HG02885 (cell line): Measurements from ENCODE around the gene IKBIP.
"Not testable (repeated sequence)": the region's sequence is repeated elsewhere in the genome, so short reads cannot be mapped to it uniquely, and the experiment has no call there.

Experiments
- ATAC-seq: cut with Tn5 transposase; IDR thresholded peaks from one replicate; pipeline ENCODE4 v1.9.1; 2021; ENCODE audit warnings: mild to moderate bottlenecking; ENCODE audit not compliant: unreplicated experiment, poor library complexity

IKBIP gene

GRCh38 chr12:98579835-98580234, 64.8 kb downstream of the IKBIP start:
- no peak for ATAC-seq

GRCh38 chr12:98579347-98579746, 65.2 kb downstream of the IKBIP start:
- ATAC-seq, result no peak

- ATAC-seq, result no peak
These were observed 65.8 kb downstream of the IKBIP start for GRCh38 chr12:98578821-98579220.

- ATAC-seq, result no peak
These were observed 66.2 kb downstream of the IKBIP start for GRCh38 chr12:98578392-98578791.

GRCh38 chr12:98576795-98577194, 67.8 kb downstream of the IKBIP start:
- ATAC-seq, result not testable (repeated sequence)

GRCh38 chr12:98575013-98575412, 69.6 kb downstream of the IKBIP start:
- ATAC-seq, result no peak
